Stomach (tissue), 9 donors: ENCODE results near the gene PROC. TPM values are rescaled to one million over a fixed set of nuclear protein-coding genes. Genes with fewer than 3 reads are reported as not detected.

Source experiments
- DNase-seq, 2 donors: peaks; one replicate each; pipeline versions ENCODE4 v3.0.0 to v3.0.0-alpha.2; 2013 to 2019
- H3K27ac ChIP-seq, 5 donors: fragments of 200-600 bp in 4 of 5; sonication (generic) in 4 of 5; one replicate each; pipeline ENCODE4 v1.5.1; 2013 to 2019; ENCODE audit warnings: mild to moderate bottlenecking in 1 of 5, moderate library complexity in 1 of 5
- H3K27me3 ChIP-seq, 3 donors: fragments of 200-600 bp; sonication (generic); one replicate each; pipeline ENCODE4 v1.5.1; 2017 to 2019; ENCODE audit warnings: mixed run types in 1 of 3
- H3K36me3 ChIP-seq, 4 donors: fragments of 200-600 bp; sonication (generic); 1 replicate in 3 of 4; 2 replicates in 1 of 4; pipeline ENCODE4 v1.5.1; 2016 to 2019
- H3K4me1 ChIP-seq, 4 donors: fragments of 200-600 bp; sonication (generic); one replicate each; pipeline ENCODE4 v1.5.1; 2016 to 2019
- H3K4me3 ChIP-seq, 4 donors: fragments of 200-600 bp; sonication (generic) in 3 of 4; one replicate each; pipeline ENCODE4 v1.5.1; 2016 to 2019; ENCODE audit warnings: mild to moderate bottlenecking in 1 of 4
- H3K9me3 ChIP-seq, 4 donors: fragments of 200-600 bp; sonication (generic); one replicate each; pipeline ENCODE4 v1.5.1; 2016 to 2019
- EP300 ChIP-seq: sonication (generic); formaldehyde crosslinking; IDR thresholded peaks from one replicate; pipeline ENCODE4 v1.6.1; 2017; ENCODE audit warnings: antibody characterized with exemption
- POLR2A ChIP-seq, 4 donors: fragments of 450-650 bp; IDR thresholded peaks; one replicate each; pipeline ENCODE4 v1.6.1; 2016; ENCODE audit warnings: antibody characterized with exemption in 4 of 4, control low read depth in 2 of 4, mild to moderate bottlenecking in 1 of 4, moderate library complexity in 1 of 4
- POLR2AphosphoS5 ChIP-seq, 3 donors: sonication (generic); formaldehyde crosslinking; IDR thresholded peaks; one replicate each; pipeline ENCODE4 v1.6.1; 2016; ENCODE audit warnings: antibody characterized with exemption in 3 of 3
- WGBS, 5 donors: extraction: QIAGEN DNeasy Blood & Tissue Kit in 3 of 5; methylation state at CpG; one replicate each; pipeline versions ENCODE4 v1.1.5 to v1.1.7; 2013 to 2018; 5-methylcytosine and 5-hydroxymethylcytosine counted together
- intact Hi-C: fragments of 100-400 bp; cut with DNase I; formaldehyde crosslinking; loops from one replicate; pipeline ENCODE4 v1.15.1; 2023; ENCODE audit warnings: low total_unique reads
- polyA plus RNA-seq, 3 donors: library from polyadenylated mRNA; stranded (reverse); fragments of 200-250 nt; gene quantifications; one replicate each; pipeline ENCODE4 v1.2.3, GENCODE V29; 2013
- total RNA-seq, 5 donors: library from RNA; depleted of rRNA; stranded (reverse); fragments of >200 nt; gene quantifications; one replicate each; pipeline versions ENCODE4 v1.1.0 to v1.2.3, GENCODE V29; 2014 to 2016
- TF ChIP-seq, protein P1 (sequence below), 7 experiments: fragments of 450-650 bp in 4 of 7; fragments of 200-600 bp in 3 of 7; sonication (generic) in 3 of 7; IDR thresholded peaks; one replicate each; pipeline ENCODE4 v1.5.1; 2016 to 2019; ENCODE audit warnings: antibody characterized with exemption in 7 of 7, control low read depth in 2 of 7, mild to moderate bottlenecking in 1 of 7
- donor health status: healthy with polysubstance abuse.
- donor health status: Bipolar disorder and iron deficiency.
- donor health status: healthy.

Gene PROC
- total and polyA plus RNA-seq, 8 donors: 1.2 to 6.8 (median 4.6) TPM; not detected in 1

DNA sequence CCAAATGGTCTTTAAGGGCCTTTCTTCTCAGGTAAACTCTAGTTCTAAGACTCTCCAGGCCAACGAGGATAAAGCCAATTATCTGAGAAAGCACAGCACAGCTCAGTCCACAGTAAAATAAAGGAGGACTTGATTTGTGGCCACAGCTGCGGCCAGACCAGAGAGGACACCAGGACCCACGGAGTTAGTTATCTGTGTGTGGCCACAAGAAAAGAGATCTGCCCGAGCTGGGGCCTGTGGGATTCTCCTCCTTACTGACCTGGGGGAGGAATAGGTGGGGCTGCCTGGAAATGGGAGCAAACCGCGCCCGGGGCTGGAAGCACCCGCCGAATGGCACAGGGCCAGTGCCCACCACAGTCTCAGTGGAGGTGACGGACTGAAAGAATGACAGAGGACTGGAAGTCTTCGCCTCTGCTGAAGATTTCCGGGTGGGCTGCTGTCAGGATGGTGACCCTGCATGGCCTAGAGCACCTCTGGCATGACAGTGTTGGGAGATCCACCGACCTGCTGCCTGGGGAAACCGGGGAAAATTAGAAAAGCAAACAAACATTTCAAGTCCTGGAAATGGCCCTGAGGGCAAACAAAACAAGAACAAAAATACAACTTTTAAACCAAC, 13.3 kb downstream of the PROC start:
- WGBS, 5 donors: 75 to 80% (median 79%) methylated on average over 14 of the region's 14 CpGs
- H3K4me1 ChIP-seq: no peaks in the 10 kb centered on the region
- TF ChIP-seq POLR2AphosphoS5 (IDR thresholded peaks at IDR 0.05): no peak
- TF ChIP-seq, protein P1, sequence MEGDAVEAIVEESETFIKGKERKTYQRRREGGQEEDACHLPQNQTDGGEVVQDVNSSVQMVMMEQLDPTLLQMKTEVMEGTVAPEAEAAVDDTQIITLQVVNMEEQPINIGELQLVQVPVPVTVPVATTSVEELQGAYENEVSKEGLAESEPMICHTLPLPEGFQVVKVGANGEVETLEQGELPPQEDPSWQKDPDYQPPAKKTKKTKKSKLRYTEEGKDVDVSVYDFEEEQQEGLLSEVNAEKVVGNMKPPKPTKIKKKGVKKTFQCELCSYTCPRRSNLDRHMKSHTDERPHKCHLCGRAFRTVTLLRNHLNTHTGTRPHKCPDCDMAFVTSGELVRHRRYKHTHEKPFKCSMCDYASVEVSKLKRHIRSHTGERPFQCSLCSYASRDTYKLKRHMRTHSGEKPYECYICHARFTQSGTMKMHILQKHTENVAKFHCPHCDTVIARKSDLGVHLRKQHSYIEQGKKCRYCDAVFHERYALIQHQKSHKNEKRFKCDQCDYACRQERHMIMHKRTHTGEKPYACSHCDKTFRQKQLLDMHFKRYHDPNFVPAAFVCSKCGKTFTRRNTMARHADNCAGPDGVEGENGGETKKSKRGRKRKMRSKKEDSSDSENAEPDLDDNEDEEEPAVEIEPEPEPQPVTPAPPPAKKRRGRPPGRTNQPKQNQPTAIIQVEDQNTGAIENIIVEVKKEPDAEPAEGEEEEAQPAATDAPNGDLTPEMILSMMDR (IDR thresholded peaks at IDR 0.05): no peak
- TF ChIP-seq POLR2A (IDR thresholded peaks at IDR 0.05): no peak
- no peak for TF ChIP-seq EP300
- intact Hi-C loops: no loop called here
- DNase-seq: peak in 1 of 2 donors; percentile 20
- no peaks in the 10 kb centered on the region for H3K9me3 ChIP-seq
- H3K27me3 ChIP-seq: peaks cover 0 to 4% (median 0%) of the 10 kb centered on the region in 3 donors
- no peak overlapping the region for H3K27ac ChIP-seq
- no peak overlapping the region for H3K4me3 ChIP-seq
- H3K36me3 ChIP-seq: peaks cover 0 to 10% (median 4%) of the 10 kb centered on the region in 4 donors

DNA sequence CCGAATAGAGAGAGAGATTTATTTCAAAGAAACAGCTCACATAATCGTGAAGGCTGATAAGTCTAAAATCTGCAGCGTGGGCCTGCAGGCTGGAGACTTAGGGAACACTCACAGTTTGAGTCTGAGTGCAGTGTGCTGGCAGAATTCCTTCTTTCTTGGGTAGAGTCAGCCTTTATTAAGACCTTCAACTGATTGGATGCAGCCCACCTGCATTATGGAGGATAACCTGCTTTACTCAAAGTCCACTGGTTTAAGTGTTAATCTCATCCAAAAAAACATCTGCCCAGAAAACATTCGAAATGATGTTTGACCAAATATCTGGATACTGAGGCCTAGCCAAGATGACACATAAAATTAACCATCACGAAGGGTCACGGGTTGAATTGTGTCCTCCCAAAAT, 16.3 kb downstream of the PROC start:
- Histone ChIP-seq H3K36me3 (no peaks in the 10 kb centered on the region), H3K9me3 (peaks cover 0 to 5% (median 2%) of the 10 kb centered on the region in 4 donors), H3K4me1 (peaks cover 9 to 18% (median 14%) of the 10 kb centered on the region in 4 donors), H3K27ac (no peak overlapping the region), H3K4me3 (no peak overlapping the region), H3K27me3 (no peaks in the 10 kb centered on the region)
- DNase-seq: no peak
- intact Hi-C loops: no loop called here
- TF ChIP-seq POLR2AphosphoS5 (IDR thresholded peaks at IDR 0.05) (no peak), POLR2A (IDR thresholded peaks at IDR 0.05) (no peak), EP300 (no peak)
- TF ChIP-seq, protein P1 (IDR thresholded peaks at IDR 0.05): no peak
- WGBS, 5 donors: 64 to 79% (median 71%) methylated on average over 6 of the region's 6 CpGs

DNA sequence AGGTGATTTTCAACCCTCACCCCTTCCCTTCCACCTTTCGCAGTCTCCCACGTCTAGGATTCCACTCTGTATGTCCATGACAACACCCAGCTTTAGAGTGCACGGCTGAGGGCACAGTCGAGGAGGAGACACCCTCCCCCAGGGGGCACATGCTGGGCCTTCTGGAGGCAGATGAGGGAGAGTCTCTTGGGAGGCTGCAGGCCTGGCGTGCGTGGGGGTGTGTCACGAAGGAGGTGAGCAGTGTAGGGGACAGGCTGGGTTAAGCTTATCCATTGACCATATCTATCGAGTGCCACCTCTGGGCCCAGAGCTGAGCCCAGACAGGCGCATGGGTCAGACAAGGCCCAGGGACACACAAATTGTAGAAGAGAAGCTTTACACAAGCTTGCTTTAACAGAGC, 18.8 kb downstream of the PROC start:
- TF ChIP-seq EP300: no peak
- no peak for TF ChIP-seq POLR2A (IDR thresholded peaks at IDR 0.05)
- TF ChIP-seq POLR2AphosphoS5 (IDR thresholded peaks at IDR 0.05): no peak
- TF ChIP-seq, protein P1 (IDR thresholded peaks at IDR 0.05): no peak
- DNase-seq: no peak
- no peaks in the 10 kb centered on the region for H3K36me3 ChIP-seq
- H3K27me3 ChIP-seq: no peaks in the 10 kb centered on the region
- no peak overlapping the region for H3K4me3 ChIP-seq
- no peak overlapping the region for H3K27ac ChIP-seq
- H3K9me3 ChIP-seq: peaks cover 0 to 20% (median 10%) of the 10 kb centered on the region in 4 donors
- WGBS, 5 donors: 89 to 96% (median 91%) methylated on average over 9 of the region's 9 CpGs
- peaks cover 9 to 18% (median 14%) of the 10 kb centered on the region in 4 donors for H3K4me1 ChIP-seq
- intact Hi-C loops: no loop called here

DNA sequence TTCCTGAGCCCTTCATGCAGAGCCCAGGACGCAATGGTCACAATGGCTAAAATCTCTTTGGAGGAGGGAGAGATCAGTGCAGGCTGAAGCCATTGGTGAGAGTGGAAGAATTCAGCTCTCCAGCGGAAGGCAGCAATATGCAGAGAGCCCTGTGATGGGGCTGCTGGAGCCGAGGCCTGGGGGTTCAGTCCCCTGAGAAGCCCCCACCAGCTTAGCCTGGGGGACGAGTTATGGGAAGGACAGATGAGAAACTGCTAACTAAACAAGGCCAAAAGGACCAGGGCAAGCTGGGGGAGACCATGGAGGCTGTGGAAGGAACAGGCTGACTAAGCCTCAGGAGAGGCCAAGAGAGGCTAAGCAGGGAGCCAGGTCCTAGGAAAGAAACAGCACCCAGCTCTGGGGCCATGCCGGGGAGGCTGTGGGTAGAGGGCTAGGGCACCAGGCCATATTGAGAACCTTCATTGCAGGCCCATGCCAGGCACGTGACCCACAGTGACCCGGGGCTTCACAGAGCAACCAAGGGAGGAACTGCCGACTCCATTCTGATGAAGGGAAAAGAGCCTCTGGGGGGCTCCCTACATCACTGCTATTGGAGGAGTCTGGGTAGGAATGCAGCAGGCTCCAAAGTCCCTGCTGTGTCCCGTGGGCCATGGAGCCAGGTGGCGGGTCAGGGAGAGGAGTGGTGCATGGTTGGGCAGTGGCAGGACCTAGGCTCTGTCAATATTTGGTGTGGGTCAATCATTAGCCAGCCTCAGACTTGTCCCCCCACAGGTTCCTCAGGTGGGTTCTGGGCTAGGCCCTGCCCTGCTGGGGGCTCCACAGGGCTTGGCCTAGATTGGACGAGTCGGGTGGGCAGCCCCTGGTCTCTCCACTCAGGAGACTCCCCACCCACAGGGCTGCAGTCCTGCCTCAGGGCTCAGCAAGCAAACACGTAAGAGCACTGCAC, 19.8 kb downstream of the PROC start:
- no peaks in the 10 kb centered on the region for H3K36me3 ChIP-seq
- H3K27ac ChIP-seq: peak overlapping the region; percentile 54 to 75 (median 69)
- 49 to 71% (median 58%) methylated on average over 10 to 13 of the region's 13 CpGs for WGBS, 5 donors
- intact Hi-C loops: no loop called here
- peaks cover 0 to 20% (median 10%) of the 10 kb centered on the region in 4 donors for H3K9me3 ChIP-seq
- no peaks in the 10 kb centered on the region for H3K27me3 ChIP-seq
- no peak for TF ChIP-seq EP300
- no peak for TF ChIP-seq POLR2AphosphoS5 (IDR thresholded peaks at IDR 0.05)
- no peak for TF ChIP-seq POLR2A (IDR thresholded peaks at IDR 0.05)
- TF ChIP-seq, protein P1 (IDR thresholded peaks at IDR 0.05): no peak
- no peak overlapping the region for H3K4me3 ChIP-seq
- peaks cover 9 to 18% (median 14%) of the 10 kb centered on the region in 4 donors for H3K4me1 ChIP-seq
- peak; percentile 77 to 81 for DNase-seq
